ENCODE results near the gene KATNAL2. TPM values are rescaled to one million over a fixed set of nuclear protein-coding genes. Genes with fewer than 3 reads are reported as not detected.

Gene KATNAL2
- total and polyA plus RNA-seq, 10 of the 15 experiments (the other 5 are each of a cell fraction or from before 2014, with no cell fraction given), result 0.20 to 2.4 (median 1.7) TPM

- WGBS (ENCODE audit: insufficient coverage, insufficient replicate concordance, low lambda C conversion rate, missing lambda C conversion rate), result 2% methylated on average over 3 of the region's 3 CpGs
- in situ Hi-C loops (cut with MboI), result no loop called here
- H3K27me3 ChIP-seq (replicated peaks in 1 of 2; ENCODE audit: control insufficient read depth in 2 of 2, insufficient read depth in 2 of 2, low read length in 1 of 2), result no peaks in the 10 kb centered on the region
- no peak overlapping the region for H3K9ac ChIP-seq (ENCODE audit: control insufficient read depth, insufficient read depth, low read length)
- intact Hi-C loops (cut with micrococcal nuclease; ENCODE audit: unreplicated experiment), result no loop called here
- no peaks in the 10 kb centered on the region for H4K20me1 ChIP-seq (ENCODE audit: control insufficient read depth, insufficient read depth)
- peaks cover 32% of the 10 kb centered on the region for H3K4me1 ChIP-seq (ENCODE audit: control insufficient read depth, insufficient read depth, low read length)
- no peak overlapping the region for H3K4me3 ChIP-seq
- ChIA-PET RAD21 (ENCODE audit: unreplicated experiment) (interaction anchor here (0.6 to 1.4 kb wide), 4 partner anchors 15 to 26 kb away, joined by 3 to 6 read pairs (median 4); partner anchors contain the start of genes KATNAL2 and PIAS2), POLR2A (interaction anchor here (1.0 kb wide), 1 partner anchor 26 kb away, joined by 5 read pairs; the partner anchor contains the start of genes KATNAL2 and PIAS2), SMC1A (ENCODE audit: uncharacterized antibody, unreplicated experiment) (interaction anchor here (0.7 to 1.2 kb wide), 7 partner anchors 8 to 146 kb away, joined by 3 to 6 read pairs (median 3); partner anchors contain the start of genes KATNAL2 and PIAS2), CTCF (interaction anchor here (0.6 kb wide), 1 partner anchor 54 kb away, joined by 3 read pairs; no protein-coding TSS in a partner anchor)
- peak; percentile 44 for FAIRE-seq
- no peak overlapping the region for H3K27ac ChIP-seq (ENCODE audit: control insufficient read depth, insufficient read depth)
- peak; percentile 92 for DNase-seq (ENCODE audit: low read depth, low spot score)
- peaks cover 22% of the 10 kb centered on the region for H3K79me2 ChIP-seq (ENCODE audit: control insufficient read depth, insufficient read depth, low read length)
- BruUV-seq (replicated peaks), result no TSS peak
- H3K9me3 ChIP-seq (replicated peaks; ENCODE audit: control insufficient read depth, insufficient read depth, low read length), result peaks cover 13% of the 10 kb centered on the region
- H3K4me2 ChIP-seq (ENCODE audit: control insufficient read depth, insufficient read depth), result peak overlapping the region; percentile 26
- peaks cover 0 to 8% of the 10 kb centered on the region in 2 experiments; a peak in 2 of 4 replicates for H3K36me3 ChIP-seq (ENCODE audit: control insufficient read depth in 2 of 2, insufficient read depth in 2 of 2, low read length in 1 of 2)
- H2AFZ ChIP-seq (ENCODE audit: control insufficient read depth, low read depth, low read length), result no peak overlapping the region
- peak; percentile 91 for ATAC-seq
- no peak for TF ChIP-seq MAX (IDR thresholded peaks at IDR 0.05; ENCODE audit: low read depth, low read length)
- TF ChIP-seq LARP7 (IDR thresholded peaks at IDR 0.05), result no peak
- peak; percentile 96 for TF ChIP-seq PAX5 (IDR thresholded peaks at IDR 0.05; ENCODE audit: borderline replicate concordance, low read depth, low read length)
- TF ChIP-seq YY1 (IDR thresholded peaks at IDR 0.05; ENCODE audit: low read depth, low read length), result 0 out of 2 replicates have a peak, but pooled peaks have one; percentile 12
- no peak for TF ChIP-seq SIN3A (IDR thresholded peaks at IDR 0.05; ENCODE audit: low read depth, low read length)
- no peak for TF ChIP-seq PRDM15 (CRISPR knock-in tag; IDR thresholded peaks at IDR 0.05)
- TF ChIP-seq CBX5 (IDR thresholded peaks at IDR 0.05; ENCODE audit: low read depth), result peak; percentile 78
- TF ChIP-seq MTA3 (IDR thresholded peaks at IDR 0.05; ENCODE audit: borderline replicate concordance, low read length), result peak; percentile 50; the same call in 1 of the 2 replicates
- no peak for TF ChIP-seq ZBTB4 (CRISPR knock-in tag; IDR thresholded peaks at IDR 0.05)
- TF ChIP-seq FOXM1 (IDR thresholded peaks at IDR 0.05; ENCODE audit: low read depth, low read length), result peak; percentile 81
- no peak for TF ChIP-seq NR2C1 (IDR thresholded peaks at IDR 0.05)
- TF ChIP-seq NFIC (IDR thresholded peaks at IDR 0.05; ENCODE audit: low read depth, low read length), result peak; percentile 97
- peak; percentile 25; the same call in 1 of the 2 replicates for TF ChIP-seq TCF7 (IDR thresholded peaks at IDR 0.05; ENCODE audit: borderline replicate concordance)
- 0 out of 3 replicates have a peak, but pooled peaks of 1 of the 2 experiments have one; percentile 11 for TF ChIP-seq EGR1 (IDR thresholded peaks at IDR 0.05; ENCODE audit: borderline replicate concordance in 1 of 2, low read depth in 2 of 2, low read length in 2 of 2)
- peak; percentile 97 for TF ChIP-seq IKZF1 (conservative IDR thresholded peaks at IDR 0.05)
- TF ChIP-seq HSF1 (IDR thresholded peaks at IDR 0.05; ENCODE audit: low read depth, low read length), result no peak
These were observed 25.6 kb upstream of the KATNAL2 start for GRCh38 chr18:46891742-46892214.
